Keratinocyte (primary cell): ENCODE results near the gene MTR. TPM values are rescaled to one million over a fixed set of nuclear protein-coding genes. Genes with fewer than 3 reads are reported as not detected.

Experiments
- DNase-seq: peaks from one replicate; pipeline ENCODE4 v3.0.0-alpha.2; 2011; ENCODE audit warnings: low read depth, missing footprints, low spot score
- FAIRE-seq: peaks from 2 replicates; lab custom pipeline; 2011; peaks lifted over from hg19 to GRCh38; lab: Jason Lieb, UNC
- H2AFZ ChIP-seq: 2 replicates; pipeline ENCODE4 v1.6.0; 2012; ENCODE audit warnings: low read length, control low read depth, inconsistent platforms; ENCODE audit not compliant: control insufficient read depth
- H3K27ac ChIP-seq: 2 replicates; pipeline ENCODE4 v1.5.1; 2011; ENCODE audit warnings: low read length; ENCODE audit not compliant: control insufficient read depth, insufficient read depth
- H3K27me3 ChIP-seq: 3 replicates; pipeline ENCODE4 v1.6.0; 2011; ENCODE audit warnings: low read length; ENCODE audit not compliant: control insufficient read depth, insufficient read depth; ENCODE audit errors: extremely low read depth
- H3K36me3 ChIP-seq, 2 experiments: 2 replicates in 1 of 2; 3 replicates in 1 of 2; pipeline ENCODE4 v1.5.1; 2011; ENCODE audit warnings: low read length in 2 of 2, mild to moderate bottlenecking in 1 of 2; ENCODE audit not compliant: control insufficient read depth in 2 of 2, insufficient read depth in 2 of 2; ENCODE audit errors: extremely low read depth in 1 of 2
- H3K4me1 ChIP-seq: 3 replicates; pipeline ENCODE4 v1.5.1; 2011; ENCODE audit warnings: low read length; ENCODE audit not compliant: control insufficient read depth, insufficient read depth; ENCODE audit errors: extremely low read depth
- H3K4me2 ChIP-seq: 3 replicates; pipeline ENCODE4 v1.6.0; 2011; ENCODE audit warnings: low read depth, low read length; ENCODE audit not compliant: control insufficient read depth, insufficient read depth; ENCODE audit errors: extremely low read depth
- H3K4me3 ChIP-seq, 3 experiments: fragments of 200-600 bp in 1 of 3; sonication (generic) in 1 of 3; 2 replicates in 2 of 3; 3 replicates in 1 of 3; pipeline ENCODE4 v1.5.1; 2011 to 2016; ENCODE audit warnings: low read length in 3 of 3, mild to moderate bottlenecking in 3 of 3, control low read depth in 2 of 3, inconsistent platforms in 1 of 3, low read depth in 1 of 3, mixed read lengths in 1 of 3, mixed run types in 1 of 3, moderate library complexity in 1 of 3; ENCODE audit not compliant: control insufficient read depth in 2 of 3, insufficient read depth in 2 of 3; ENCODE audit errors: extremely low read depth in 1 of 3
- H3K79me2 ChIP-seq: 2 replicates; pipeline ENCODE4 v1.6.0; 2012; ENCODE audit warnings: low read length; ENCODE audit not compliant: control insufficient read depth, insufficient read depth
- H3K9ac ChIP-seq: 3 replicates; pipeline ENCODE4 v1.6.0; 2011; ENCODE audit warnings: low read length; ENCODE audit not compliant: control insufficient read depth, insufficient read depth; ENCODE audit errors: extremely low read depth
- H3K9me1 ChIP-seq: 3 replicates; pipeline ENCODE4 v1.6.0; 2011; ENCODE audit warnings: low read length; ENCODE audit not compliant: control insufficient read depth, insufficient read depth; ENCODE audit errors: extremely low read depth
- H3K9me3 ChIP-seq: 2 replicates; pipeline ENCODE4 v1.5.1; 2012; ENCODE audit warnings: low read depth, low read length; ENCODE audit not compliant: control insufficient read depth
- H4K20me1 ChIP-seq: 3 replicates; pipeline ENCODE4 v1.6.0; 2011; ENCODE audit warnings: low read length; ENCODE audit not compliant: control insufficient read depth, insufficient read depth; ENCODE audit errors: extremely low read depth
- EZH2 ChIP-seq: IDR thresholded peaks from one replicate; pipeline ENCODE4 v1.6.1; 2012; ENCODE audit warnings: inconsistent platforms, mild to moderate bottlenecking, low read length, moderate library complexity
- dilution Hi-C: fragments of 300-500 bp; cut with MboI; formaldehyde crosslinking; loops from one replicate; pipeline ENCODE4 v1.7.0; 2020; ENCODE audit warnings: low sequenced_read_pairs; ENCODE audit not compliant: extremely low pct_ligation_motif_present
- polyA plus RNA-seq, 5 experiments: library from polyadenylated mRNA; depleted of rRNA in 3 of 5; stranded (reverse) in 3 of 5; stranded (forward) in 1 of 5; unstranded in 1 of 5; fragments of >200 nt; gene quantifications; 1 replicate in 1 of 5; 2 replicates in 3 of 5; 3 replicates in 1 of 5; pipeline versions ENCODE4 v1.2.1 to v1.2.3, GENCODE V29; 2011 to 2012; ENCODE audit warnings: missing spikeins in 2 of 5, low read depth in 1 of 5, low replicate concordance in 1 of 5
- TF ChIP-seq, protein P1 (sequence below), 3 experiments: IDR thresholded peaks in 1 of 3; conservative IDR thresholded peaks in 1 of 3; optimal IDR thresholded peaks in 1 of 3; 2 replicates in 2 of 3; 3 replicates in 1 of 3; pipeline versions ENCODE3 to v1.5.1; 2011; ENCODE audit warnings: low read length in 3 of 3, mild to moderate bottlenecking in 3 of 3, moderate library complexity in 2 of 3, control low read depth in 1 of 3, inconsistent platforms in 1 of 3; ENCODE audit not compliant: insufficient read depth in 2 of 3; ENCODE audit errors: extremely low read depth in 1 of 3

The MTR gene
- polyA plus RNA-seq, 1 donor (not counting 4 experiments of a cell fraction or from before 2014, with no cell fraction given) = 14.3 TPM

DNA sequence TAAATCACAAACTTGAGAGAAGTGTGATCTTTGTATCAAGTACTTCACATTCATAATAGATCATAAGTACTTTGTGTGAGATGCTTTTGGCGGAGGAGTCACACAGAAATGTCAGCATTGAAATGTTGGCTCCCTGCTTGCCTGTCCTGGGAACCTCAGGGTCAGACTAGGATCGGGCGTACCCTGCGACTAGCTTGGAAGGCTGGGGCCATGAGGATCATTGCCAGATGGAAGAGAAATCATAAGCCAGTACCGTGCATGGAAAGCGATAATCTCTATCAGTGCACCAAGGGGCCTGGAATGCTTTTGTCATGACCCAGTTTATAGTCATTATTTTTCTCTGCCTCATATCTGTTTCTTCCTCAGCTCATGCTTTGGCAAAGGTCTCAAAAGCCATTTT is 35.5 kb downstream of the MTR start:
- no peaks in the 10 kb centered on the region for H3K4me1 ChIP-seq
- no peak overlapping the region for H2AFZ ChIP-seq
- no peaks in the 10 kb centered on the region for H3K9me3 ChIP-seq
- no peaks in the 10 kb centered on the region for H3K27me3 ChIP-seq
- H3K4me3 ChIP-seq = no peak overlapping the region
- TF ChIP-seq, protein P1, sequence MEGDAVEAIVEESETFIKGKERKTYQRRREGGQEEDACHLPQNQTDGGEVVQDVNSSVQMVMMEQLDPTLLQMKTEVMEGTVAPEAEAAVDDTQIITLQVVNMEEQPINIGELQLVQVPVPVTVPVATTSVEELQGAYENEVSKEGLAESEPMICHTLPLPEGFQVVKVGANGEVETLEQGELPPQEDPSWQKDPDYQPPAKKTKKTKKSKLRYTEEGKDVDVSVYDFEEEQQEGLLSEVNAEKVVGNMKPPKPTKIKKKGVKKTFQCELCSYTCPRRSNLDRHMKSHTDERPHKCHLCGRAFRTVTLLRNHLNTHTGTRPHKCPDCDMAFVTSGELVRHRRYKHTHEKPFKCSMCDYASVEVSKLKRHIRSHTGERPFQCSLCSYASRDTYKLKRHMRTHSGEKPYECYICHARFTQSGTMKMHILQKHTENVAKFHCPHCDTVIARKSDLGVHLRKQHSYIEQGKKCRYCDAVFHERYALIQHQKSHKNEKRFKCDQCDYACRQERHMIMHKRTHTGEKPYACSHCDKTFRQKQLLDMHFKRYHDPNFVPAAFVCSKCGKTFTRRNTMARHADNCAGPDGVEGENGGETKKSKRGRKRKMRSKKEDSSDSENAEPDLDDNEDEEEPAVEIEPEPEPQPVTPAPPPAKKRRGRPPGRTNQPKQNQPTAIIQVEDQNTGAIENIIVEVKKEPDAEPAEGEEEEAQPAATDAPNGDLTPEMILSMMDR (optimal IDR thresholded peaks at IDR 0.05 in 1 of 3, IDR thresholded peaks at IDR 0.05 in 1 of 3, conservative IDR thresholded peaks at IDR 0.05 in 1 of 3; ENCODE audit: extremely low read depth in 1 of 3, insufficient read depth in 2 of 3, low read length in 3 of 3) = no peak
- no peak for TF ChIP-seq EZH2
- peaks cover 9 to 20% of the 10 kb centered on the region in 2 experiments for H3K36me3 ChIP-seq
- H3K4me2 ChIP-seq = no peak overlapping the region
- no peak for DNase-seq
- no peaks in the 10 kb centered on the region for H3K9me1 ChIP-seq
- H3K79me2 ChIP-seq = no peaks in the 10 kb centered on the region
- no peaks in the 10 kb centered on the region for H4K20me1 ChIP-seq
- FAIRE-seq = no peak
- no peak overlapping the region for H3K9ac ChIP-seq
- dilution Hi-C loops = no loop called here
- no peak overlapping the region for H3K27ac ChIP-seq

DNA sequence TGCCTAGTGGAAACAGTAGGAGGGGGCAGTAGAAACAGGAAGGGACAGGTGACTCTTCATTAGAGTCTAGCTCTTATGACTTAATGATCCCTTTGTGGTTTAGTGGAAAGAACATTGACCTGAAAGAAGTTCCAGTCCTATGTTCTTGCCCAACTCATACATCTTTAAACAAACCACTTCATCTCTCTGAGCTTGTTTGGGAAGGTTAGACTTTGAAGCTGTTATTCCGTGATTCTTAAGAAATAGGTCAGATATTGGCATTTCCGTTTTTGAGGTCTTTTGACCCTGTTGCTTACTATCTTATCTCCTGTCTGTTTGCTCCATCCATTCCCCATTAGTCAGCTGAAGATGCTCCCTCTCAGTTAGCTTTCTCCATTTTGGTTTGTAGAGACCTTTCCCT is 38.5 kb downstream of the MTR start:
- Histone ChIP-seq H3K27ac (no peak overlapping the region), H3K9me3 (no peaks in the 10 kb centered on the region), H3K9me1 (no peaks in the 10 kb centered on the region), H3K4me1 (no peaks in the 10 kb centered on the region), H3K9ac (no peak overlapping the region), H3K79me2 (no peaks in the 10 kb centered on the region), H3K27me3 (no peaks in the 10 kb centered on the region), H3K4me3 (no peak overlapping the region), H2AFZ (no peak overlapping the region), H3K36me3 (peaks cover 10 to 25% of the 10 kb centered on the region in 2 experiments), H4K20me1 (no peaks in the 10 kb centered on the region), H3K4me2 (no peak overlapping the region)
- DNase-seq = no peak
- dilution Hi-C loops = no loop called here
- no peak for TF ChIP-seq EZH2
- TF ChIP-seq, protein P1 (optimal IDR thresholded peaks at IDR 0.05 in 1 of 3, IDR thresholded peaks at IDR 0.05 in 1 of 3, conservative IDR thresholded peaks at IDR 0.05 in 1 of 3; ENCODE audit: extremely low read depth in 1 of 3, insufficient read depth in 2 of 3, low read length in 3 of 3) = no peak
- no peak for FAIRE-seq
